NCI-H82 (cell line): Measurements from ENCODE around the gene OPTC.
"Not testable (repeated sequence)": the region's sequence is repeated elsewhere in the genome, so short reads cannot be mapped to it uniquely, and the experiment has no call there.

Source experiments
- DNase-seq: peaks from one replicate; lab custom pipeline; 2025; lab: John Stamatoyannopoulos, UW

Gene OPTC

GRCh38 chr1:203493901-203494300 lies at the start of gene OPTC:
TSS of gene OPTC (plus strand) at chr1:203494153. CDS start at chr1:203496006, 1,853 bp downstream.
- no peak for DNase-seq

- peak; percentile 82 for DNase-seq
Measured at GRCh38 chr1:203444171-203444576, 49.8 kb upstream of the OPTC start.

GRCh38 chr1:203447151-203447550 lies 46.8 kb upstream of the OPTC start:
- no peak for DNase-seq

- not testable (repeated sequence) for DNase-seq
Measured at GRCh38 chr1:203447598-203447997, 46.4 kb upstream of the OPTC start.

GRCh38 chr1:203448521-203449061 lies 45.4 kb upstream of the OPTC start:
- DNase-seq: peak; percentile 67

- DNase-seq: no peak
Measured at GRCh38 chr1:203450001-203450400, 44.0 kb upstream of the OPTC start.

GRCh38 chr1:203450479-203451149 lies 43.3 kb upstream of the OPTC start:
- DNase-seq: peak; percentile 66

GRCh38 chr1:203451836-203452784 lies 41.8 kb upstream of the OPTC start:
- no peak for DNase-seq

- no peak for DNase-seq
Measured at GRCh38 chr1:203453016-203453415, 40.9 kb upstream of the OPTC start.

- DNase-seq: peak; percentile 69
Measured at GRCh38 chr1:203453616-203454015, 40.3 kb upstream of the OPTC start.

GRCh38 chr1:203454986-203455471 lies 38.9 kb upstream of the OPTC start:
- DNase-seq: no peak

GRCh38 chr1:203455706-203456105 lies 38.2 kb upstream of the OPTC start:
- DNase-seq: no peak

GRCh38 chr1:203456577-203456976 lies 37.4 kb upstream of the OPTC start:
- DNase-seq: peak; percentile 83

GRCh38 chr1:203458078-203458477 lies 35.9 kb upstream of the OPTC start:
- no peak for DNase-seq

GRCh38 chr1:203459671-203460201 lies 34.2 kb upstream of the OPTC start:
- DNase-seq: no peak

- no peak for DNase-seq
Measured at GRCh38 chr1:203461717-203462116, 32.2 kb upstream of the OPTC start.

- no peak for DNase-seq
Measured at GRCh38 chr1:203462143-203462542, 31.8 kb upstream of the OPTC start.

GRCh38 chr1:203462878-203463277 lies 31.1 kb upstream of the OPTC start:
- no peak for DNase-seq

- DNase-seq: peak; percentile 69
Measured at GRCh38 chr1:203463469-203464062, 30.4 kb upstream of the OPTC start.

- no peak for DNase-seq
Measured at GRCh38 chr1:203464226-203464625, 29.7 kb upstream of the OPTC start.

GRCh38 chr1:203464743-203465142 lies 29.2 kb upstream of the OPTC start:
- DNase-seq: no peak
